ENCODE results near the gene RGS3. TPM values are rescaled to one million over a fixed set of nuclear protein-coding genes. Genes with fewer than 3 reads are reported as not detected.

Gene RGS3
- total and polyA plus RNA-seq, 2 donors (not counting 3 experiments of a cell fraction or from before 2014, with no cell fraction given): 356 to 416 TPM

DNA sequence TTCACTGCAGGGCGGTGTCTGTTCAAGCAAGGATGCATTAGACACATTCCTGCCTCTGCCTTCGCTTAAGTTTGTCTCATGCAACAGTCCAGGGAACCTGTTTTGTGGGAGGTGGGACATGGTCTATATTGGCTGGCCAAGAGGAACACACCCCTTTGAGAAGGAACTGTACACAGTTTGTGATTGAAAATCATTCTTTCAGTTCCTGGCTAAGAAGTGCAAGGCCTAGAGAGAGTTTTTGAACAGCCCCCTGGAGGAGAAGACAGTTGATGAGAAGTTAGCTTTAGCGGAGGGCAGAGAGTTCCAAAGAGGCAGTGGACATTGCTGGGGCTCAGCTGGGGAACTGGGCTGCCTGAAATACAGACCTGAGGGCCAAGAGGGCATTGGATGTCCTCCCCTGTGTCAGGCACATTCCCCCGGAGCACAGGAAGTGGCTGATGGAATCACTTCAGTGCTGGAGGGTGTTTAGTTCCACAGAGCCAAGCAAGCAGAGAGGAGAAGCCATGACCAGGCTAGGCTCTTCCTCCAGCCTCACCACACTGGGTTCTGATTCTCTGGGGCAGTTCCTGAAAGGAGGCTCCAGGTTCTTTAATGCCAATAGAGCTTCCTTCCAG lies 66.6 kb downstream of the RGS3 start:
- CTCF ChIA-PET: interaction anchor here (0.8 to 1.9 kb wide), 3 partner anchors 75 to 106 kb away, joined by 3 to 6 read pairs (median 3); no protein-coding TSS in a partner anchor
- no peaks in the 10 kb centered on the region for H3K9me1 ChIP-seq (replicated peaks; ENCODE audit: control insufficient read depth, extremely low read depth, insufficient read depth, low read length)
- no peak for DNase-seq (ENCODE audit: low read depth, low spot score)
- no peak overlapping the region for H3K9ac ChIP-seq (replicated peaks; ENCODE audit: extremely low read depth, insufficient read depth, low read length)
- H3K9me3 ChIP-seq (replicated peaks; ENCODE audit: control insufficient read depth, insufficient read depth, low read length): no peaks in the 10 kb centered on the region
- H3K4me3 ChIP-seq (replicated peaks in 1 of 3; ENCODE audit: insufficient read depth in 1 of 3, low read depth in 1 of 3, low read length in 3 of 3): no peak overlapping the region
- H3K27me3 ChIP-seq (ENCODE audit: control insufficient read depth in 2 of 2, insufficient read depth in 2 of 2, low read length in 2 of 2): no peaks in the 10 kb centered on the region
- H4K20me1 ChIP-seq (replicated peaks; ENCODE audit: control insufficient read depth, extremely low read depth, insufficient read depth, low read length): no peaks in the 10 kb centered on the region
- TF ChIP-seq GATA2 (IDR thresholded peaks at IDR 0.05; ENCODE audit: insufficient read depth, insufficient read length, low read depth, low read length) (no peak), EZH2 (IDR thresholded peaks at IDR 0.05; ENCODE audit: borderline replicate concordance, low read depth, low read length, severe bottlenecking) (no peak), POLR2AphosphoS5 (IDR thresholded peaks at IDR 0.05; ENCODE audit: insufficient read depth, low read depth, low read length) (no peak), FOS (IDR thresholded peaks at IDR 0.05; ENCODE audit: borderline replicate concordance, insufficient read depth, low read length) (no peak), MAX (IDR thresholded peaks at IDR 0.05; ENCODE audit: insufficient read depth, insufficient read length) (no peak), POLR2A (IDR thresholded peaks at IDR 0.05; ENCODE audit: low read depth, low read length) (no peak), JUN (IDR thresholded peaks at IDR 0.05; ENCODE audit: borderline replicate concordance, insufficient read depth, insufficient read length, low read depth) (no peak), MYC (IDR thresholded peaks at IDR 0.05; ENCODE audit: low read depth, low read length) (no peak)
- TF ChIP-seq, protein P1, sequence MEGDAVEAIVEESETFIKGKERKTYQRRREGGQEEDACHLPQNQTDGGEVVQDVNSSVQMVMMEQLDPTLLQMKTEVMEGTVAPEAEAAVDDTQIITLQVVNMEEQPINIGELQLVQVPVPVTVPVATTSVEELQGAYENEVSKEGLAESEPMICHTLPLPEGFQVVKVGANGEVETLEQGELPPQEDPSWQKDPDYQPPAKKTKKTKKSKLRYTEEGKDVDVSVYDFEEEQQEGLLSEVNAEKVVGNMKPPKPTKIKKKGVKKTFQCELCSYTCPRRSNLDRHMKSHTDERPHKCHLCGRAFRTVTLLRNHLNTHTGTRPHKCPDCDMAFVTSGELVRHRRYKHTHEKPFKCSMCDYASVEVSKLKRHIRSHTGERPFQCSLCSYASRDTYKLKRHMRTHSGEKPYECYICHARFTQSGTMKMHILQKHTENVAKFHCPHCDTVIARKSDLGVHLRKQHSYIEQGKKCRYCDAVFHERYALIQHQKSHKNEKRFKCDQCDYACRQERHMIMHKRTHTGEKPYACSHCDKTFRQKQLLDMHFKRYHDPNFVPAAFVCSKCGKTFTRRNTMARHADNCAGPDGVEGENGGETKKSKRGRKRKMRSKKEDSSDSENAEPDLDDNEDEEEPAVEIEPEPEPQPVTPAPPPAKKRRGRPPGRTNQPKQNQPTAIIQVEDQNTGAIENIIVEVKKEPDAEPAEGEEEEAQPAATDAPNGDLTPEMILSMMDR (IDR thresholded peaks at IDR 0.05; ENCODE audit: extremely low read depth in 1 of 2, insufficient read depth in 1 of 2, low read depth in 1 of 2, low read length in 2 of 2): no peak
- POLR2A ChIA-PET: no interaction called here
- no peak overlapping the region for H3K4me2 ChIP-seq (ENCODE audit: insufficient read depth, low read length)
- no peak overlapping the region for H2AFZ ChIP-seq (ENCODE audit: low read depth, low read length)
- FAIRE-seq: no peak
- BruUV-seq (replicated peaks): no TSS peak
- intact Hi-C loops (cut with micrococcal nuclease): no loop called here
- H3K4me1 ChIP-seq (ENCODE audit: control insufficient read depth, extremely low read depth, insufficient read depth, low read length): peaks cover 5% of the 10 kb centered on the region
- peaks cover 64 to 81% of the 10 kb centered on the region in 2 experiments for H3K36me3 ChIP-seq (ENCODE audit: control insufficient read depth in 2 of 2, extremely low read depth in 1 of 2, insufficient read depth in 2 of 2, low read length in 2 of 2)
- no peak overlapping the region for H3K27ac ChIP-seq (ENCODE audit: insufficient read depth, low read depth, low read length)
- peaks cover 31% of the 10 kb centered on the region for H3K79me2 ChIP-seq (ENCODE audit: control insufficient read depth, insufficient read depth, low read length)
- dilution Hi-C loops (cut with MboI; ENCODE audit: extremely low pct_ligation_motif_present, low sequenced_read_pairs): no loop called here
